Right atrium auricular region (tissue), 2 donors: Measurements from ENCODE around the gene NPPA. TPM values are rescaled to one million over a fixed set of nuclear protein-coding genes. Genes with fewer than 3 reads are reported as not detected.

ENCODE experiments used
- DNase-seq: peaks from one replicate; pipeline ENCODE4 v3.0.0-alpha.2; 2019; ENCODE audit warnings: low spot score
- H3K27ac ChIP-seq, 2 donors: fragments of 200-600 bp; sonication (generic); 1 replicate in 1 of 2; 2 replicates in 1 of 2; pipeline ENCODE4 v1.5.1; 2016 to 2019
- H3K27me3 ChIP-seq, 2 donors: fragments of 200-600 bp; sonication (generic); one replicate each; pipeline versions ENCODE4 v1.5.1 to v1.6.0; 2017 to 2019
- H3K36me3 ChIP-seq: fragments of 200-600 bp; sonication (generic); one replicate; pipeline ENCODE4 v1.5.1; 2016
- H3K4me1 ChIP-seq, 2 donors: fragments of 200-600 bp; sonication (generic); one replicate each; pipeline versions ENCODE4 v1.5.1 to v1.6.0; 2017 to 2019
- H3K4me3 ChIP-seq, 2 donors: fragments of 200-600 bp; sonication (generic); 1 replicate in 1 of 2; 2 replicates in 1 of 2; pipeline ENCODE4 v1.5.1; 2017 to 2019; ENCODE audit warnings: mild to moderate bottlenecking in 1 of 2, moderate library complexity in 1 of 2
- H3K9me3 ChIP-seq, 2 donors: fragments of 200-600 bp; sonication (generic); one replicate each; pipeline ENCODE4 v1.5.1; 2019
- total RNA-seq, 2 donors: library from RNA; depleted of rRNA; stranded (reverse); fragments of >200 nt; gene quantifications; one replicate each; pipeline ENCODE4 v1.1.0, GENCODE V29; 2016
- TF ChIP-seq, protein P1 (sequence below), 2 donors: fragments of 200-600 bp; sonication (generic); IDR thresholded peaks; one replicate each; pipeline ENCODE4 v1.5.1; 2019; ENCODE audit warnings: antibody characterized with exemption in 2 of 2

Gene NPPA
- total RNA-seq, 2 donors from 2014 or later = 98,870 to 132,613 TPM

GRCh38 chr1:11802973-11803885 is 44.4 kb downstream of the NPPA start:
- H3K4me3 ChIP-seq = peak overlapping the region; percentile 62 to 75
- no peaks in the 10 kb centered on the region for H3K9me3 ChIP-seq
- peaks cover 0 to 84% of the 10 kb centered on the region in 2 donors for H3K4me1 ChIP-seq
- H3K27ac ChIP-seq = peak overlapping the region; percentile 96 to 98
- TF ChIP-seq, protein P1, sequence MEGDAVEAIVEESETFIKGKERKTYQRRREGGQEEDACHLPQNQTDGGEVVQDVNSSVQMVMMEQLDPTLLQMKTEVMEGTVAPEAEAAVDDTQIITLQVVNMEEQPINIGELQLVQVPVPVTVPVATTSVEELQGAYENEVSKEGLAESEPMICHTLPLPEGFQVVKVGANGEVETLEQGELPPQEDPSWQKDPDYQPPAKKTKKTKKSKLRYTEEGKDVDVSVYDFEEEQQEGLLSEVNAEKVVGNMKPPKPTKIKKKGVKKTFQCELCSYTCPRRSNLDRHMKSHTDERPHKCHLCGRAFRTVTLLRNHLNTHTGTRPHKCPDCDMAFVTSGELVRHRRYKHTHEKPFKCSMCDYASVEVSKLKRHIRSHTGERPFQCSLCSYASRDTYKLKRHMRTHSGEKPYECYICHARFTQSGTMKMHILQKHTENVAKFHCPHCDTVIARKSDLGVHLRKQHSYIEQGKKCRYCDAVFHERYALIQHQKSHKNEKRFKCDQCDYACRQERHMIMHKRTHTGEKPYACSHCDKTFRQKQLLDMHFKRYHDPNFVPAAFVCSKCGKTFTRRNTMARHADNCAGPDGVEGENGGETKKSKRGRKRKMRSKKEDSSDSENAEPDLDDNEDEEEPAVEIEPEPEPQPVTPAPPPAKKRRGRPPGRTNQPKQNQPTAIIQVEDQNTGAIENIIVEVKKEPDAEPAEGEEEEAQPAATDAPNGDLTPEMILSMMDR (IDR thresholded peaks at IDR 0.05) = no peak
- H3K36me3 ChIP-seq = peaks cover 29% of the 10 kb centered on the region
- DNase-seq = peak; percentile 95
- H3K27me3 ChIP-seq = no peaks in the 10 kb centered on the region

DNA sequence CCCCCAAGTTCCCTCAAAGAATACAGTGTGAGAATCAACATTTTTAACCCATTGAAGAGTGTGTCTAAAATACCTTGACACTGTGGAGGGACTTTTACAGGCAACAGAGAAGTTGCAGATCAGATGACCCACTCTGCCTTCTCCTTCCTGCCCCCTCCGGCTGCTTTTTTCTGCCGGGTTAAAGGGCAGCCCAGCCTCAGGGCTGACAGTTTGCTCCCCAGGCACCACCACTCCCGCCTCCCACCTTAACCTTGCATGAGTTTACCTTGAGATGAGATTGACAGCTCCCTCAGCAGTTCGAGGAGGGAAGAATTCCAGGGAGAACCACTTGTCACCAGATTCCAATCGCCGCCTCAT is 45.0 kb downstream of the NPPA start:
- Histone ChIP-seq H3K27me3 (no peaks in the 10 kb centered on the region), H3K36me3 (peaks cover 30% of the 10 kb centered on the region), H3K27ac (peak overlapping the region; percentile 96 to 98), H3K9me3 (no peaks in the 10 kb centered on the region), H3K4me1 (peaks cover 0 to 84% of the 10 kb centered on the region in 2 donors), H3K4me3 (peak overlapping the region; percentile 62 to 75)
- no peak for DNase-seq
- TF ChIP-seq, protein P1 (IDR thresholded peaks at IDR 0.05) = no peak

- peaks cover 32% of the 10 kb centered on the region for H3K36me3 ChIP-seq
- no peak for DNase-seq
- no peaks in the 10 kb centered on the region for H3K9me3 ChIP-seq
- peak overlapping the region in 1 of 2 donors; percentile 75 for H3K4me3 ChIP-seq
- TF ChIP-seq, protein P1 (IDR thresholded peaks at IDR 0.05) = no peak
- H3K27ac ChIP-seq = peak overlapping the region; percentile 96 to 98
- peaks cover 0 to 88% of the 10 kb centered on the region in 2 donors for H3K4me1 ChIP-seq
- no peaks in the 10 kb centered on the region for H3K27me3 ChIP-seq
Observed at GRCh38 chr1:11800756-11801433, 46.7 kb downstream of the NPPA start.

DNA sequence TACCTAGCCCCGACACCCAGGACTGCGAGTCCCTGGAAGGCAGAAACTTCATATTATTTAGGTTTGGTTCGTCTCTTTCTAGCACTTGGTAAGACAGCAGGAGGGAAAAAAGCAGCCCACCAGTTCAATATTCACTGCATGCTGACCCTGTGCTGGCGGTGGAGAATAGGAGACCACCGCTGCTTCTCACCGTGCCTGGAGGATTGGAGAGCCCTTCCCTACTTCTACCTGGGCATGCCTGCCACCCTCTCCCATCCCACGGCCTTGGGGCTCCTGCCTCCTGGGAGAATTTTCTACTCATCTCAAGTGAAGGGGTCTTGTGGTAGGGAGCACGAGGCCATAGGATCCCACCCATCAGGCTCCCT is 47.2 kb downstream of the NPPA start:
- peaks cover 0 to 94% of the 10 kb centered on the region in 2 donors for H3K4me1 ChIP-seq

GRCh38 chr1:11799896-11800295 is 47.7 kb downstream of the NPPA start:
- no peak for DNase-seq
- H3K36me3 ChIP-seq = peaks cover 42% of the 10 kb centered on the region
- peaks cover 0 to 93% of the 10 kb centered on the region in 2 donors for H3K4me1 ChIP-seq
- no peaks in the 10 kb centered on the region for H3K27me3 ChIP-seq
- H3K9me3 ChIP-seq = no peaks in the 10 kb centered on the region
- no peak overlapping the region for H3K4me3 ChIP-seq
- TF ChIP-seq, protein P1 (IDR thresholded peaks at IDR 0.05) = no peak
- H3K27ac ChIP-seq = peak overlapping the region; percentile 96 to 98

More for the DNA sequence above, 47.2 kb downstream of the NPPA start:
- H3K27me3 ChIP-seq = no peaks in the 10 kb centered on the region
- peaks cover 37% of the 10 kb centered on the region for H3K36me3 ChIP-seq
- TF ChIP-seq, protein P1 (IDR thresholded peaks at IDR 0.05) = no peak
- peak overlapping the region; percentile 96 to 98 for H3K27ac ChIP-seq
- no peaks in the 10 kb centered on the region for H3K9me3 ChIP-seq
- no peak overlapping the region for H3K4me3 ChIP-seq
- DNase-seq = no peak
